OCI-LY3 (cell line): ENCODE data around the gene SOX8.

ENCODE experiments used
- CTCF ChIP-seq: fragments of 200-600, 300-600 bp; sonication (generic); IDR thresholded peaks from 2 replicates; pipeline ENCODE4 v1.5.1; 2014; ENCODE audit warnings: antibody characterized with exemption, low read length, low read depth
- EZH2phosphoT487 ChIP-seq: fragments of 200-600 bp; shearing (Covaris generic); IDR thresholded peaks from 2 replicates; pipeline ENCODE4 v1.6.1; 2018; ENCODE audit warnings: antibody characterized with exemption, mixed run types, low read depth

DNA sequence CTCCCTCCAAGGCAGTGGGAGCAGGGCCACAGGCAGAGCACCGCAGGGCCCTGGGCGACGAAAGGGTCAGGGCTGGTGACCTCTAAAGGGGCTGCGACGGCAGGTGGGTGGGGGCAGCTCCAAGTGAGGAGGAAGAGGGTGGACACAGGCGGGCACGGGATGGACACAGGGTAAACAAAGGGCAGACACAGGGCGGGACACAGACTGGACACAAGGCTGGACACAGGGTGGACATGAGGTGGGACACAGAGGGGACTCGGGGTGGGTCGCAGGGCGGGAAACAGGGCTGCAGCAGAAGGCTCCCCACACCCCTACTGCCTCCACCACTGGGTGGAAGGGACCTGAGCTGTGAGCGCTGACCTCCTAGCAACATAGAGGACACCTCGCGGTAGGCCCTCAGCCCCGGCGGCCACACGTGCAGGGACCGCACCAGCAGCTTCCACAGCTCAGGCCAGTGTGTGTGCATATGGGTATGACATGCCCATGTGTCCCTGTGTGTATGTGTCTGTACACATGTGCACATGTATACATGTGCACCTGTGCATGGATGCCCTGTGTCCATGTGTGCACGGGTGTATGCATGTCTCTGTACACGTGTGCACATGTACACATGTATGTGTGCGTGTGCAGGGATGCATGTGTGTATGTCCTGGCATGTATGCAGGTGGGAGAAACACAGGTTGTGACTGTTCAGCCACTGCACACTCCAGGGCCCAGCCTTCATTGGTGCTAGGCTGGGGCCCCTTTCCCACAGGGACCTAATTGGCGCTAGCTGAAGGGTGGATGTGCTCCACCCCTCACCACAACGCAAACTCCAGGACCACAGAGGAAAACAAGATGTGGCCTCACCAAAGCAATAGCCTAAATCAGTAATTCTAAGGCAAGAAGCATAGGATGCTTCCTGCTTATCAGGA lies 18.4 kb upstream of the SOX8 start:
- no peak for TF ChIP-seq CTCF
- no peak for TF ChIP-seq EZH2phosphoT487
